GM18526 (cell line): ENCODE measurements around the gene POLR1B.

ENCODE experiments used
- POLR2A ChIP-seq: IDR thresholded peaks from 3 replicates; pipeline ENCODE4 v1.6.1; 2011; ENCODE audit not compliant: insufficient read length; ENCODE audit errors: extremely low read depth

The POLR1B gene, protein sequence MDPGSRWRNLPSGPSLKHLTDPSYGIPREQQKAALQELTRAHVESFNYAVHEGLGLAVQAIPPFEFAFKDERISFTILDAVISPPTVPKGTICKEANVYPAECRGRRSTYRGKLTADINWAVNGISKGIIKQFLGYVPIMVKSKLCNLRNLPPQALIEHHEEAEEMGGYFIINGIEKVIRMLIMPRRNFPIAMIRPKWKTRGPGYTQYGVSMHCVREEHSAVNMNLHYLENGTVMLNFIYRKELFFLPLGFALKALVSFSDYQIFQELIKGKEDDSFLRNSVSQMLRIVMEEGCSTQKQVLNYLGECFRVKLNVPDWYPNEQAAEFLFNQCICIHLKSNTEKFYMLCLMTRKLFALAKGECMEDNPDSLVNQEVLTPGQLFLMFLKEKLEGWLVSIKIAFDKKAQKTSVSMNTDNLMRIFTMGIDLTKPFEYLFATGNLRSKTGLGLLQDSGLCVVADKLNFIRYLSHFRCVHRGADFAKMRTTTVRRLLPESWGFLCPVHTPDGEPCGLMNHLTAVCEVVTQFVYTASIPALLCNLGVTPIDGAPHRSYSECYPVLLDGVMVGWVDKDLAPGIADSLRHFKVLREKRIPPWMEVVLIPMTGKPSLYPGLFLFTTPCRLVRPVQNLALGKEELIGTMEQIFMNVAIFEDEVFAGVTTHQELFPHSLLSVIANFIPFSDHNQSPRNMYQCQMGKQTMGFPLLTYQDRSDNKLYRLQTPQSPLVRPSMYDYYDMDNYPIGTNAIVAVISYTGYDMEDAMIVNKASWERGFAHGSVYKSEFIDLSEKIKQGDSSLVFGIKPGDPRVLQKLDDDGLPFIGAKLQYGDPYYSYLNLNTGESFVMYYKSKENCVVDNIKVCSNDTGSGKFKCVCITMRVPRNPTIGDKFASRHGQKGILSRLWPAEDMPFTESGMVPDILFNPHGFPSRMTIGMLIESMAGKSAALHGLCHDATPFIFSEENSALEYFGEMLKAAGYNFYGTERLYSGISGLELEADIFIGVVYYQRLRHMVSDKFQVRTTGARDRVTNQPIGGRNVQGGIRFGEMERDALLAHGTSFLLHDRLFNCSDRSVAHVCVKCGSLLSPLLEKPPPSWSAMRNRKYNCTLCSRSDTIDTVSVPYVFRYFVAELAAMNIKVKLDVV

DNA sequence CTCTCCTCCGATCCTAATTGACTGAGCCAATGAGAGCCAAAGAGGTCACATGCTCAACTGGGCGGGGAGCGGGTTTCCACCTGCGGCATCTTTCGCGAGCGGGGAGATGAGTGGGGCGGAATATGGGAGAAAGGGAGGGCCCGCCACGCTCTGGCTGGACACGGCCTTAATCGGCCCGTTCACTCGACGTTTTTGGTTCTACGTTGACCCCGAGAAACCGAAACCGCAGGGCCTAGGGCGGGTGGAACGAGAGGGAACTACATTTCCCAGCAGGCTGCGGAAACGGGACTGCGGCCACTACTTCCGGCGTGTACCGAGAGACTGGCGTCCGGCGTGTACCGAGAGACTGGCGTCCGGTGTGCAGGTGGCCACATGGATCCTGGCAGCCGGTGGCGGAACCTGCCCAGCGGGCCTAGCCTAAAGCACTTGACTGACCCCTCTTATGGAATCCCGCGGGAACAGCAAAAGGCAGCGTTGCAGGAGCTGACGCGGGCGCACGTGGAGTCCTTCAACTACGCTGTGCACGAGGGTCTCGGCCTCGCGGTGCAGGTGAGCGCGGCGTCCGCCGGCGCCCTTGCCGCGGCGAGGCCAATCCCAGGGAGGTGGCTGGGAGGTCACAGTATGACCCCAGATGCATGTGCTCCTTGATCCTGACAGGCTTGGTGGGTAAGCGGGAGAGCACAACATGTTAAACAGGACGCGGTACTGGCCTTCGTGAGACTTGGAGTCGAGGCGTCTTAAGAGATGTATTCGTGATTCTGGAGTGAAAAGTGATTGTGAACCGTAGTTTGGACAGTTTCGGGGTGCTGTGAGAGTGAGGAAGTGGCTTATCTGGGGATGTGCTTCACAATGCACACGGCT, at the start of gene POLR1B:
POLR1B (plus strand) TSS at position 343 of the 861 bp plus-strand sequence; CDS start at position 373, 30 bp downstream.
- peak; percentile 53 for TF ChIP-seq POLR2A

DNA sequence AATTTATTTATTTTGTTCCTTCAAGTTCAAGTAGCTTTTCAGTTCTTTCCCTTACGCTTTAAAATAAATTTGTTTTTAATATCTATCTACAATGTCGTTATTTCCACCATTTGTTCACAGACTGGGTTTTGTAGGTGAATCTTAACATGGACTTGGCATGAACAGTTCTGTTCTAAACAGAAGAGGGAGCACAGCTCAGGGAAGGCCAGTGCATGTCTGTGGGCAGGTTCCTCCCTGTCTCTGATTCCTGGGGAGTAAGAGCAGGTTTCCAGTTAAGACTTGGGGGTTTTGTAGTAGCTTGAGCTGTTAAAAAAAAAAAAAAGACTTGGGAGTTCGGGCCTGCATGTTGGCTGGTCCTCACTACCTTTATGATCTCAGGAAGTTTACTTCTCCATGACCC, 49.2 kb upstream of the POLR1B start:
- TF ChIP-seq POLR2A: no peak

DNA sequence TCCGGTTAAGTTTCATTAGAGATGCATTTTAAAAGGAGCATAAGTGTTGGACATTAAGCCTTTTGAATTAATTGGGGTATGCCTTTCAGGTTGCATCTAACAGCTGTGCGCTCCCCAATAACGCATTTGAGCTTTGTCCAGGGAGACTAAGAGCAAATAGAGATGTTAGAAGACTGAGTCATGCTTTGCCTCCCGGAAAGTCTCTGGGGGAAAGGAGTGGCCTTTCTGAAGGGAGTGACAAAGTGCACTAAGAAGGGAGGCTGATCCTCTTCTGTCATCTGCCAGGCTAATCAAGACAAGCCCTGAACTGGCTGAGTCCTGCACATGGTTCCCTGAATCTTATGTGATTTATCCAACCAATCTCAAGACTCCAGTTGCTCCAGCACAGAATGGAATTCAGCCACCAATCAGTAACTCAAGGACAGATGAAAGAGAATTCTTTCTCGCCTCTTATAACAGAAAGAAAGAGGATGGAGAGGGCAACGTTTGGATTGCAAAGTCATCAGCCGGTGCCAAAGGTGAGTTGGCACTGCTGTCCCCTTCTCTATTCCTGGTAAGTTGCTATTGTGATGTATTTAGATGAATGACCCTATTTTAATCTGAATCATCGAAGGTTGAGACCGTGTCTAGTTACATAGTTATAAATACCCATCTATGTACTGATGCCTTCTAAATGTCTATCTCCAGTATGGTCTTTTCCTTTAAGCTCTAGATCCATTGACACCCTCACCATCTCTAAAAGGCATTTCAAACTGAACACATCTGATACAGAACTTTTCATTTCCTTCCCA, 48.2 kb upstream of the POLR1B start:
- TF ChIP-seq POLR2A: no peak

DNA sequence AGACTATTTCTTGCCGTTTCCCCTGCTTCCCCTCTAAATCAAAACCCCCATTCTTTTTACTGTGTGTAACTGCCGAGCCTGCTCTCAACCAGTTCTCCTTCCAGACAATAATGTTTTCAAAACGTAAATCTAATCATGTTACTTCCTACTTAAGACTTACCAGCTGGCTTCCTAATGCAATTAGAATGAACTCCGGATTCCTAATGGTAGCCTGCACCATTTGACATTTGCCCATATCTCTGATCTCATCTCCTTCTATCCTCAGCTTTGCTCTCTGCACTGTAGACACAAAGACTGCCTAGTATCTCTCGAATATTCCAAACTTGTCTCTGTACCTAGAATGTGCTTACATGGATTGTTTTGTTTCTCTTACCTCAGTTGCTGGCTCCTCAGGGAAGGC, 47.4 kb upstream of the POLR1B start:
- TF ChIP-seq POLR2A: no peak

DNA sequence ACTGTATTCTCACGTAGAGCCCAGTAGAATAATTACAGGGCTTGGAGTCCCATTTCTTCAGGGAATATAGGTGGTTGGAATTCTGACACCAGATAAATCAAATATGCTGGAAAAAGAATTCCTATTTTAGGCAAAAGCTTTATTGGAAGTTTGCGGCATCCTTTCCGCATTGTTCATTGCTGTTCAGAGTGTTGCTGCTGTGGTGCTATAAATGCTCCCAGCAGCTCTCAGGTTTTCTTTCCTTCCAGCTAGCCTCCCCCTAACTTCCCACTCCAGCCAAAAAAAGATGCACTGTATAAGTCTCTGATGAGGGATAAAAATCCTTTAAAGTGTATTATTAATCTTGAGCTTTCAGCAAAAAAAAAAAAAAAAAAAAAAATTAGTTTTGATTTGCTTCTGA, 25.5 kb upstream of the POLR1B start:
- no peak for TF ChIP-seq POLR2A

DNA sequence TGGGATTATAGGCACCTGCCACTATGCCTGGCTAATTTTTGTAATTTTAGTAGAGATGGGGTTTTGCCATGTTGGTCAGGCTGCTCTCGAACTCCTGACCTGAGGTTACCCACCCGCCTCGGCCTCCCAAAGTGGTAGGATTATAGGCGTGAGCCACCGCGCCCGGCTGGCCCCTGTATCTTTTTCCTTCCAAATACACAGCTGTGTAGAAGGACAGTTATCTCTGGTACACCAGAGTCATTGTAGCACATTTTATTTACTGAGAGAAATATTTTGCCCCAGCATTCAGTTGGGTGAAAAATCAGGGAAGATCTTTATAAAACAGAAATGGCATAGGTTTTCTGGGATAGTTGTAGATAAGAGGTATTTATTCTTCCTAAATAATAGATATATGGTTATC, 23.5 kb upstream of the POLR1B start:
- TF ChIP-seq POLR2A: no peak

DNA sequence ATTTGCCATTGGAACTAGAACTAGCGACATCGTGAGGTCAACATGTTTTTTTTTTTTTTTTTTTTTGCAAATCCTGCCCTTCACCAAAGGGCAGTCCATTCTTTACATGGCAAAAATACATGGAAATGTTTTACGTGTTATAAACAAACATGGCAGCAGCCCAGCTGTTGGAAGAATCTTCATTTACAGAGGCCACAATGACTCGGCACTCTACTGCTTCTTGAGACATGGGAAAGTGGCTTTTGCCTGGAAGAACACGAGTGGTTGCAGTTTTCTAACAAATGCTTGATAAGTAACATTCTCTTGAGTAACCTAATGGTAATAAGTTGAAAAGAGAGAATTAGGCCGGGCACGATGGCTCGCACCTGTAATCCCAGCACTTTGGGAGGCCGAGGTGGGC, 22.8 kb upstream of the POLR1B start:
- TF ChIP-seq POLR2A: no peak

DNA sequence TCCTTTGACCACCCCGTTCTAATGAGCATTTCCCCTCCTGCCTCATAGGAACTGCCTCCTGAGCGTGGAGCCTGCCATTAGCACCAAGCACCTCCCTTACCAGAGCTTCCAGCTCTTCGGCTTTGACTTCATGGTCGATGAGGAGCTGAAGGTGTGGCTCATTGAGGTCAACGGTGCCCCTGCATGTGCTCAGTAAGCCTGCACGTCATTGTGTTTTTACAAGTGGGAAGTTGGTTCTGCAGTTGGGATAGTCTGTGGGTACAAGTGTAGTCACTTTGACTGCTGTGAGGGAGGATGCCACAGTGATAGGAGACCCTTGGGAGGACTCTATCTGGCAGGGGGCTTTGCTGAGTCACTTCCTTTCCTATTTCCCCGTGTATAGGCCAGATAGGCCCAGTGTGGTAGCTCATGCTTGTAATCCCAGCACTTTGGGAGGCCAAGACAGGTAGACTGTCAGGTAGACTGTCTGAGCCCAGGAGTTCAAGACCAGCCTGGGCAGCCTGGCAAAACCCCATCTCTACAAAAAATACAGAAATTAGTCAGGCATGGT, 22.0 kb upstream of the POLR1B start:
- no peak for TF ChIP-seq POLR2A

DNA sequence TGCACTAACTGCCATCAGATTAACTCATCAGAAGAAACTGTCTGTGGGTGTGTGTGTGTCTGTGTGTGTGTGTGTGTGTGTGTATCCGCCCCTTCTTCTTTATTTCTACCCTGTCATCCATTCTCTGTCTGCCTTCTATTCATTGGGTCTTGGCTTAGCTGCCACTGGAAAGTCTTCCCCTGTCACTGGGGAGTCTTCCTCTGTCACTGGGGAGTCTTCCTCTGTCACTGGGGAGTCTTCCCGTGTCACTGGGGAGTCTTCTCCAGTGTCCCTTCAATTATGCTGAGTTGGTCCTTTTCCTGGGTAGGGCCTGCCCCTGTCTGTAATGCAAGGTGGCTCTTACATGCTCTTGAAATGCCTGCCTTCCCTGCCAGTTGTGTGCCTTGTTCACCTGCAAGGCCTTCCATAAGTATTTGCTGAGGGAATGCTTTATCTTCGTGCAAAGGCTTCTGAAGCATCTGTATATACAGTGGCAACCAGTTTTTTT, 18.9 kb upstream of the POLR1B start:
- TF ChIP-seq POLR2A: no peak

DNA sequence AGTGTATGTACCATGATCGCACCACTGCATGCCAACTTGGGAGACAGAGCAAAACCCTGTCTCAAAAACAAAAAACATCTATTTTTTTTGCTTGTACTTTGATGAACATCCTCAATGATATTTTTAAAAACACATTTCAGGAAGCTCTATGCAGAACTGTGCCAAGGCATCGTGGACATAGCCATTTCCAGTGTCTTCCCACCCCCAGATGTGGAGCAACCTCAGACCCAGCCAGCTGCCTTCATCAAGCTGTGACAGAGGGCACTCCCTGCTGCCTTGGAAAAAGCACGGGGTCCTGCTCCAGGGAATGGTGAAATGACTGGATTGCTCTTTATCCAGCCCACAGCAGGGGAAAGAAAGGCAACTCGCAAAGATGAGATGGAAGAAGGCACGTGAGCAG, 13.7 kb upstream of the POLR1B start:
- no peak for TF ChIP-seq POLR2A

DNA sequence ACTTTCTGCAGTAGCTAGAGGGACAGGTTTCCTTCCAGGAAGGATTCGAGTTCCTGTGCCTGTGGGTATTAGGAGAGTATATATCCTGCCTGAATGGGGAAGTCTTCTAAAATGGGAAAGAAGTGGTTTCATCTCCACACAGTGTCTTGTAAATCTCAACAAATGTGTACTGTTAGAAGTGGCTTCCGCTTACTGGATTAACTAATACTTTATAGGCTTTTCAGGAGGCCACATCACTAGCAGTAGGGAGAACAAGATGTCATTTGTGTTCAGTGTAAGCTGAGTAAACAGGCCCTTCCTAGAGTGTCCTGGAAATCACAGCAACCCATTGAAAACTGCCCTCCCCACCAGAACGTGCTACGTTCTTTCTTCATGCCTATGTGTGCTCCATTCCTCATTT, 12.5 kb upstream of the POLR1B start:
- no peak for TF ChIP-seq POLR2A

DNA sequence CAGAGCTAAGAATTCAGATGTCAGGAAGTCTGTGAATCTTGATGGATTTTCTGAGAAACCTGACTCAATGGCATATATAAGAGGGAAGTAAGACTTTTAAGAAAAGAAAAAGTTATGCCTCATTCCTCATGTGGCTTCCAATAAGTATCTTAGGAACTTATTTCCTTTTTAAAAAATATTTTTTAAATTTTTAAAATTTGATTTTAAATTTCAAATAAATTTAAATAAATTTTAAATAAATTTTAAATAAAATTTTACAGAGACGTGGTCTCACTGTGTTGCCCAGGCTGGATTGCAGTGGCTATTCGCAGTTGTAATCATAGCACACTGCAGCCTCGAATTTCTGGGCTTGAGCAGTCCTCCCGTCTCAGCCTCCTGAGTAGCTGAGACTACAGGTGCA, 11.5 kb upstream of the POLR1B start:
- no peak for TF ChIP-seq POLR2A

DNA sequence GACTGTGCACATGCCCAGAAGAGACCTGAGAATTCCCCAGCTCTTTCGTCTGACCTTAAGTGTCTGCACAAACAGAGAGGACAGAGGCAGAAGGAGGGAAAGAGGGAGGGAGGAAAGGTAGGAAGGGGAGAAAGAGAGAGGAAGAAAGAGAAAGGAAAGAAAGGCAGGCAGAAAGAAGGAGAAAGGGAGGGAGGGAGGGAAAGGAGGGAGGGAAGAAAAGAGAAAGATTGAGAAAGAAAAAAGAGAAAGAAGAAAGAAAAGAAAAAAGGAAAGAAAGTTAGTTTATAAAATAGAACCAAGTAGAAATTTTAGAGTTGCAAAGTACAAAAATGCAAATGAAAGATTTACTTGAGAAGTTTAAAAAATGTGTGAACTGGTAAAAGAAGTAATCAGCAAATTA, 7.4 kb upstream of the POLR1B start:
- no peak for TF ChIP-seq POLR2A

DNA sequence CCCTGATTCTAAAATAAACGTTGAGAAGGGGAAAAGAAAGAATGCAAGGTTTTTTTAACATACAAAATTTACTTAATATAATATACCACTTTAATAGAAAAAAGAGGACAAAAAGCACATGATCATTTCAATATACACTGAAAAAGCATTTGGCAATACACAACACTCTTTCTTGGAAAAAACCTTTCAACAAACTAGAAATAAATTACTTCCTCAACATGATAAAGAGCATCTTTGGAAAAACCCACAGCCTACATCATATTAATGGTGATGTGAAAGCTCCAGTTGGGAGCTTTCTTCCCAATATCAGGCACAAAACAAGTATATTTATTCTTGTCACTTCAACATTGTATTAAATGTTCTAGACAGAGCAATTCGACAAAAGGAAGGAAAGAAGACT, 3.0 kb upstream of the POLR1B start:
- no peak for TF ChIP-seq POLR2A
